HG02763 (cell line): ENCODE results near the gene YIPF1.
"Not testable (repeated sequence)": the region's sequence is repeated elsewhere in the genome, so short reads cannot be mapped to it uniquely, and the experiment has no call there.

Experiments
- ATAC-seq: cut with Tn5 transposase; IDR thresholded peaks from one replicate; pipeline ENCODE4 v1.9.1; 2021; ENCODE audit warnings: mild to moderate bottlenecking, moderate library complexity; ENCODE audit not compliant: unreplicated experiment

YIPF1 gene

DNA sequence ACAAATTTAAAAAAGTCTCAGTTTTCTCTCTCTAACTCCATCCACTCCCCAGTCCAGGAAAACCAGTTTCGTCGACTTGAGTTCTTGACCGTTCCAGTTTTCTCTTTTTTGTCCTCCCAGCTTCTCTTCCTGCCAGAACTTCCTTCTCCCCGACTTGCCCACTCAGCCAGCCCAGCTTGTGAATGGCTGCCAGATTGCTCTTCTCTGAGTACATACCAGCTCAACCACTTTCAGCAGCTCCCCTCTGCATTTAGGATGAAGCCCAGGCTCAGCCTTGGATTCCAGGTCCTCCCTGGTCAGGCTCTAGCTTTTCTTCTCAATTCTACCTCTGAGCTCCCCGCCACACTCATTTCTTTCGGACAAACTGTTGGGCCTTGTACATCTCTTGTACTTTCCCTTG is 5.8 kb upstream of the YIPF1 start:
- no peak for ATAC-seq

GRCh38 chr1:53894644-53895043 is 5.0 kb upstream of the YIPF1 start:
- no peak for ATAC-seq

GRCh38 chr1:53893999-53894636 is 4.5 kb upstream of the YIPF1 start, which contains the start of gene DIO1:
Gene DIO1 (plus strand): TSS chr1:53894187. CDS start chr1:53894211, 24 bp downstream.
- no peak for ATAC-seq

DNA sequence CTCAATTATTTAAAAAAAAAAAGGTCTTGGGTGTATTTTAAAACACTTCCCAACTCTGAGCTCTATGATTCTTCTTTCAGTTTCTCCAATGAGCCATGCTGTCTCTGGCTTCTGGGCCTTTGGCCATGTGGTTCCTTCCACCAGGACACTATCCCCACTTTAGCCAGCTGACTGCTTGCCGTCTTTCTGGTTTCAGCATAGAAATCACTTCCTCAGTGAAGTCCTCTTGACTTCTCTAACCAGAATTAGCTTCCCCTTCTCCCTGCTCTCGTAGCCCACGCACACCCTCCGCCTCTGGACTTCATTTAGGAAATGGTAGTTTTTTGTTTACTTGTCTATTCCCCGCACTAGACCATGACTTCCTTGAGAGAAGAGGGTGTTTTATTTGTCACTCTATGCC is 3.3 kb upstream of the YIPF1 start:
- no peak for ATAC-seq

DNA sequence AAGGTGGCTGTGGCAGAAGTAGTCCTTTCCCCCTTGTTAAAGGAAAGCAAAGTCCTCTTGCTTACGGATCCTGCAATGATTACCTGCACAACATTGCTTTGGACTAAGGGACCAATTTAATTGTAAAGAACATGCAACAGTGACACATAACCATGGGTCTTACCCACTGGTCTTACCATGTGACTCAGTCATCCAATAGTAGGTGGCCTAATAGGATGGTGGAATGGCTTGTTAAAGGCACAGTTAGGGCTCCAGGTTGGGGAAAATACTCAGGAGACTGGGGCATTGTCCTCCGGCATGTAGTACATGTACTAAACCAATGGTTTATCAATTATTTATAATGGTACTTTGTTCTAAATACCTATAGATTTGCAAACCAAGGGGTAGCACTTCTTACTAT is 2.1 kb upstream of the YIPF1 start:
- ATAC-seq = no peak

DNA sequence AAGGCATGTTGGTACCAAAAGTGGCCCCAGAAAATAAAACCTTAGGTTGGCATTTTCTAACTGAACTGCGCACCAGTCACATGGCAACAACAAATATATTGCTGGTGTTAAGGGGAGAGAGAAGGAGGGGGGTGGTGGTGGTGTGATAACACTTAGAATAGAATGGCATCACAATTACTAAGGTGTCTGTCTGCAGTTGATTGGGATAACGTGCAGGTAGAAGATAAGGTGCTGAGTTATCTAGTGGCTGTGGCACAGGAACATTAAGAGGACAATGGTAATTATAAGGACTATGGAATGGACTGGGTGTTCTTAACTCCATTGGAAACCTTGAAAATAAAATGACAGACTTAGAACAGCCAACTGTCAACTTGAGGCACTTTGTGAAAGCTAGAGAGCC is 1.4 kb upstream of the YIPF1 start:
- no peak for ATAC-seq

GRCh38 chr1:53890522-53890941 is 935 bp upstream of the YIPF1 start:
- no peak for ATAC-seq

DNA sequence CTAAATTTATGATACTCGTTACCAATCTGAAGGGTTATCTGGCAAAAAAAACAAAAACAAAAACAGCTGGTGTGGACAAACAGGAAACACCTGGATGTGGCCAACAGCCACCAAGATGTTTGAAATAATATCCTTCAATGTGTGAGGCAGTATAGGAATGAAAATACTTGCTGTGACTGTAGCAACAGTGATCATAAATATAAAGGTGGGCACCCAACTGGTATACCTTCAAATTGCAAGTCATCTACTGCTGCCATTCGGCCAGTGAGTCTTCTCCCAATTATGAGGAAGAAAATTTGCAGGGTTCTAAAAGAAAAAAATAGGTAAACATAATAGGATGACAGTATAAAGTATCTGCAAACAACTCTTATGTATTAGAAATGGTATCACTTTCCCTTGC is 916 bp downstream of the YIPF1 start:
- ATAC-seq = no peak

DNA sequence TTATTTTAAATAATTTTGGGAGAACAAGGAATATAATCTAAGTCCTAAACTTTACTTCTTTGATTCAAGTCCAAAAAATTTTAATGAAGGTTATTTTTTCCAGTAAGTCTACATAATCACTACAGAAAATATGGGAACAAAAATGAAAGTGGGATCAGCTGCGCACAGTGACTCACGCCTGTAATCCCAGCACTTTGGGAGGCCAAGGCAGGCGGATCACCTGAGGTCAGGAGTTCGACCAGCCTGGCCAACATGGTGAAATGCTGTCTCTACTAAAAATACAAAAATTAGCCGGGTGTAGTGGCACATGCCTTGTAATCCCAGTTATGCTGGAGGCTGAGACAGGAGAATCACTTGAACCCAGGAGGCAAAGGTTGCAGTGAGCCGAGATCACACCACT is 6.0 kb downstream of the YIPF1 start:
- ATAC-seq = not testable (repeated sequence)

DNA sequence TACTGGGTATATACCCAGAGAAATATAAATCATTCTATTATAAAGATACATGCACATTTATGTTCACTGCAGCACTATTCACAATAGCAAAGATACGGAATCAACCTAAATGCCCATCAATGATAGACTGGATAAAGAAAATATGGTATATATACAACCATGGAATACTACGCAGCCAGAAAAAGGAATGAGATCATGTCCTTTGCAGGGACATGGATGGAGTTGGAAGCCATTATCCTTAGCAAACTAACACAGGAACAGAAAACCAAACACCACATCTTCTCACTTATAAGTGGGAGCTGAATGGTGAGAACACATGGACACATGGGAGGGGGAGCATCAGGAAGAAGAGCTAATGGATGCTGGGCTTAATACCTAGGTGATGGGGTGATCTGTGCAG is 7.7 kb downstream of the YIPF1 start:
- ATAC-seq = not testable (repeated sequence)

DNA sequence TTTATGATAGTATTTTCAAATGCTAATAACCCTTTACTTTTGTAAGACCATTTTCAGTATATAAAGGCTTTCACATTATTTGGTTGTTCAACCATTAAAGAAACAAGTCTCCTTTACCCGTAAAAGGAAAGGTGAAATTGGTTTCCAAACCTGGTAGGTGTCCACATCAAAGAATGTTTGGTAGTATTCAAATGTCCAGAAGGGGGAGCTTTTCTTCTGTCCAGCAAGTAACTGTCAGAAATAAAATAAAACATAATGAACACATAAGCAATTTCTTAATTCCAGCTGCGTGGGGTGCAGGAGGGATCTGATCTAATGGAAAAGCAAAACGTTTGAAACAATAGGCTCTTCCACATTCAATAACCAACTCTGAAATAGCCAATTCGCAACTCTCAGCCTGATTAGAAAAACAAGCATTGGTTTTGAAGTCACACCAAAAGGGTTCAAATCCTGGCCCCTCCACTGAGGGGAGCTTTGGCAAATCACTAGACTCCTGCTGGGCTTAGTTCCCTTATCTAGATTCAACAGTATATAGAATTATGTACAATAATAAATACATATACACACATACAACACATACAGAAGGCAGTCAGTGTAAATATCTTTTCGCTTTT is 11.0 kb downstream of the YIPF1 start:
- ATAC-seq = no peak

DNA sequence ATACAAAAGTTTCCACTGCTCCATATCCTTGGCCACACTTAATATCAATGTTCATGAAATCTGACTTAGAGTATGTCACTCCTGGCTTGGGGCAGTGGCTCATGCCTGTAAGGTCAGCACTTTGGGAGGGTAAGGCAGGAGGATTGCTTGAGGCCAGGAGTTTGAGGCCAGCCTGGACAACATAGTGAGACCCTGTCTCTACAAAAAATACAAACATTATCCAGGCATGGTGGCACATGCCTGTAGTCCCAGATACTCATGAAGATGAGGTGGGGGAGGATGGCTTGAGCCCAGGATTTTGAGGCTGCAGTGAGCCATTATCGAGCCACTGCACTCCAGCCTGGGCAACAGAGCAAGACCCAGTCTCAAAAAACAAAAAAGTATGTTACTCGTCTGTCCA is 14.4 kb downstream of the YIPF1 start:
- not testable (repeated sequence) for ATAC-seq

DNA sequence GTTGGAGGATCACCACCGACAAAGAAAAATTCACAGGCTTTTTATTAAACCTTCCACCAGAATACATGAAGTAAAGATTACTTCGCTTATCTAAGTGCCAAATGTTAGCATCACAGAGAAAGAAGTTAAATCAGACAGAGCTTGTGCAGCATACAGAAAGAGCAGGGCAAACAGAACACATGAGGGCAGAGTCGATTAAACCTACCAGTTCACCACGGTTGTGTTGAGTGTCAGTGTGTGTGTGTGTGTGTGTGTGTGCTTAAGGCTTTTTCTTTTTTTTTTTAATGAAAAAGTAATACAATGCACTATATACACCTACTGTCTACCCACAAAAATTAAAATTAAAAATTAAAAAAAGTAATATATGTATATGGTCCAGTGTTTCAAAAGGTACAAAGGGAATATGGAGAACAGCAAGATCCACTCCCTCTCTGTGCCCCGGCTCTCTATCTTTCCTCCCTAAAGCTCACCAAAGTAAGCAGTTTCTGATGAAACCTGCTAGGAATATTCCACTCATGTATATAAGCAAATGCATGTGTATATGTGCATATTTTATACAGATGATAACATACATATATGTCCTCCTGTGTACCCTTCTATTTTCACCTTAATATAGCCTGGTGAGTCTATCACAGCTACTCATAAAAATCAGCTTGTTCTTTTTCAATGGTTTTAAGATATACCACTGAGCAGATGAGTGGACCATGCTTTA is 17.7 kb downstream of the YIPF1 start:
- no peak for ATAC-seq

GRCh38 chr1:53871221-53871620 is 18.4 kb downstream of the YIPF1 start:
- ATAC-seq = no peak

- ATAC-seq = no peak
These were observed 20.0 kb downstream of the YIPF1 start for GRCh38 chr1:53869454-53870117.

DNA sequence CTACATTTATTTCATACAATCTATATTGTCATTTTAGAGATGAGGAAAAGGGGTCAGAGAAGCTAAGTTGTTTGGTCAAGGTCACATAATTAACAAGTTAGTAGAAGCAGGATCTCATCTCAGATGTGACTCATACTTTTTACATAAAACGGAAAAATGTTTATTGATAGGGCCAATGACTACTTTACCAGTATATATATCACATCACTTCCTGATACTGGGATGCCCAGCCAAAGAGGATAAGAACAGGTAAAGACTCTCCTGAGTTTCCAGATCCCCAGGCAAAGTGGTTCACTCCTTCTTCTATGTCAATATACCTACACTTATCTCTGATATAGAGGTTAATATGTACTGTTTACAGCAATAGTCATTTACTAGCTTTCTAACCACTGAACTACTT is 21.0 kb downstream of the YIPF1 start:
- ATAC-seq = no peak

- ATAC-seq = no peak
These were observed 27.1 kb downstream of the YIPF1 start for GRCh38 chr1:53862507-53862906.

- no peak for ATAC-seq
These were observed 28.6 kb downstream of the YIPF1 start for GRCh38 chr1:53860967-53861411.

DNA sequence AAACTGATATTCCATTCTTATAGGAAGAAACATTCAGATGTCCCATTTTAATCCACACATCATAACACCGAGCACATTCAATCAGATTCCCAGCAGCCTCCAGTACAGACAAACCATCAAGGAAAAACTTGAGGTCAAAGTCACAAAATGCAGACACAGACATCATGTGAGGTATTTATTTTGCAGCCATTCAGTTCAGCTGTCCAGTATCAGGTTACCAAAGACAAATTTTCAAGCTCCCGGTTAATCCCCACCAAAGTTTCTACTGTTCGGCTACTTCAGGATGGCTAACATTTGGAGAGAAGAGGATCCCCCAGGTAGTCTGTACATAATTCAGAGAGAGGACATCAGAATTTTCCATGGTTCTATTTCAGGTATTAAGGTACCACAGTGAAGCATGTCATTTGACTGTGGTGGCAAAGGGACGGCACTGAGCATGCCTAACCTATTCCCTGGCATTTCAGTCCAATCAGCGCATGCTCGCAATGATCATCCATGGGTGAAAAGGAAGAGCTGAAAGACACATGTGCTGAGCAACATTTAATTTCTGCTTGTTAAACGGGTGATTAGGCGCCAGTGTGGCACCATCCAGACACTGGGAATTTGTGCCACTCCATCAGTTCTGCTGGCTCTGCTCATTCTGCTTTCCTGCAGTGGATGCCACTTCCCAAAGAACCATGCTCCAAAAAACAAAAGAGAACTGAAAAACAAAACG is 37.9 kb downstream of the YIPF1 start:
- no peak for ATAC-seq

DNA sequence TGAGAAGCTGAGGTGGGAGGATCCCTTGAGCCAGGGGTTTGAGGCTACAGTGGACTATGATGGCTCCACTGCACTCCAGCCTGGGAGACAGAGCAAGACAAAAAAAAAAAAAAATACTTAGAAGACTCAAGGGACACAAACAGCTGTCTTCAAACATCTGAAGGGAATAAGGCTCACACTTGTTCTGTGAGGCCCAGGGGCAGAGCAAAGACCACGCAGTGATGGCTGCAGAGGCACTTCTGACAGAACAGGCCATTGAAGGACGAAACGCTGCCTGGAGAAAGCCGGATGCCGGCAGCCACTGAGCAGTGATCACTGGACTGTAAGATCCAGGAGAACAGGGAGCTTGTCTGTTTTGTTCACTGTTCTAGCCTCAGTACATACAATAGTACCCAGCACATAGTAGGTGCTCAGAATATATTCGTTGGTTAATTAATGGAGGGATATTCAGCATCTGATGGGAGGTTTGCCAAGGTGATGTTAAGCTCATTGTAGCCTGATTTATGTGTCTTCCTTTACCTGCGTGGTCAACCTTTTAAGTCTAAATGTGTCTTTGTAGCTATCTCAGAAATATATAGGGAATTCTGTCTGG is 39.4 kb downstream of the YIPF1 start:
- no peak for ATAC-seq

DNA sequence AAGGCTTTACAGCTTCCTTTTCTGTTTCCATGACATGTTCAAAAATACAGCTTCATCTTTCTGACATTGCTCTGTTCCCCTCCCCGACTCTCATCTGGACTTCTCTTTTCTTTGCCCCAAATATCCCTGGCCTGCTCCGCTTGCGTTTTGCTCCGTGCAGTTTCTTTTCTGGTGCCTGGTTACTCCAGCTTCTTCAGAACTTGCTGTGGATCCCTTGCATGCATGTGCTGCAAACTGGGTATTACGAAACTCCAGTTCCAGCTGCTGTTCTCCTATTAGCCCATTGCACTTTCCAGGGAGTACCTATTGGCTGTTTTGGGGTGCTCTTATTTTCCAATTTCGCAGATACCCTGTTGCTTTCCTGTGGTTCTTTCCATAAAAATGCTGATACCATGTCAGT is 41.6 kb downstream of the YIPF1 start:
- ATAC-seq = no peak
